Caco-2 (cell line): ENCODE measurements around the gene HTRA3. TPM values are rescaled to one million over a fixed set of nuclear protein-coding genes. Genes with fewer than 3 reads are reported as not detected.

ENCODE experiments used
- BruUV-seq: library from RNA; stranded (reverse); fragments of 400-500 nt; replicated peaks from 2 replicates; lab custom pipeline; 2021; lab: Mats Ljungman, UMichigan
- CTCF ChIA-PET: fragments of 300-600 bp; sonication (Branson Sonifier 250); formaldehyde crosslinking; loops from one replicate; lab custom pipeline; 2022; ENCODE audit warnings: antibody characterized with exemption; lab: Charles Lee
- POLR2A ChIA-PET: fragments of 300-600 bp; sonication (Branson Sonifier 250); formaldehyde crosslinking; loops from one replicate; lab custom pipeline; 2022; ENCODE audit warnings: antibody characterized with exemption; lab: Charles Lee
- DNase-seq, 2 experiments: peaks; one replicate each; pipeline versions ENCODE4 v3.0.0 to v3.0.0-alpha.2; 2020 to 2022
- H3K27me3 ChIP-seq: replicated peaks from 2 replicates; pipeline ENCODE4 v1.6.0; 2011; ENCODE audit warnings: low read length; ENCODE audit not compliant: control insufficient read depth, insufficient read depth
- H3K36me3 ChIP-seq: 2 replicates; pipeline ENCODE4 v1.5.1; 2011; ENCODE audit warnings: low read length; ENCODE audit not compliant: control insufficient read depth, insufficient read depth
- H3K4me1 ChIP-seq: fragments of 250-450 bp; sonication (Bioruptor Pico); 2 replicates; pipeline ENCODE4 v1.5.1; 2020; ENCODE audit warnings: mild to moderate bottlenecking
- H3K4me3 ChIP-seq: 2 replicates; pipeline ENCODE4 v1.5.1; 2011; ENCODE audit warnings: low read depth, mild to moderate bottlenecking, control low read depth, low read length
- H3K9me3 ChIP-seq: fragments of 250-450 bp; sonication (Bioruptor Pico); 2 replicates; pipeline ENCODE4 v1.5.1; 2020; ENCODE audit warnings: mild to moderate bottlenecking, moderate library complexity
- H3K27ac Mint-ChIP-seq: one replicate; pipeline ENCODE4 v1.8.0; 2022; ENCODE audit warnings: mixed read lengths; ENCODE audit not compliant: unreplicated experiment
- H3K27me3 Mint-ChIP-seq: one replicate; pipeline ENCODE4 v1.8.0; 2022; ENCODE audit warnings: mixed read lengths; ENCODE audit not compliant: insufficient read depth, unreplicated experiment
- H3K36me3 Mint-ChIP-seq: one replicate; pipeline ENCODE4 v1.8.0; 2022; ENCODE audit warnings: mild to moderate bottlenecking, mixed read lengths; ENCODE audit not compliant: insufficient read depth, unreplicated experiment
- H3K4me1 Mint-ChIP-seq: one replicate; pipeline ENCODE4 v1.8.0; 2022; ENCODE audit warnings: low read depth, mixed read lengths; ENCODE audit not compliant: unreplicated experiment
- H3K4me3 Mint-ChIP-seq: one replicate; pipeline ENCODE4 v1.8.0; 2022; ENCODE audit warnings: mild to moderate bottlenecking, moderate library complexity, mixed read lengths; ENCODE audit not compliant: unreplicated experiment
- H3K9me3 Mint-ChIP-seq: one replicate; pipeline ENCODE4 v1.8.0; 2022; ENCODE audit warnings: mixed read lengths; ENCODE audit not compliant: unreplicated experiment
- CTCF ChIP-seq, 2 experiments: fragments of 200-600 bp in 1 of 2; IDR thresholded peaks; 1 replicate in 1 of 2; 2 replicates in 1 of 2; pipeline versions ENCODE4 v1.5.1 to v1.8.0; 2011 to 2022; ENCODE audit warnings: antibody characterized with exemption in 1 of 2, control low read depth in 1 of 2, inconsistent platforms in 1 of 2, low read depth in 1 of 2, low read length in 1 of 2, mild to moderate bottlenecking in 1 of 2, moderate library complexity in 1 of 2; ENCODE audit not compliant: insufficient read depth in 1 of 2, severe bottlenecking in 1 of 2, unreplicated experiment in 1 of 2
- intact Hi-C: fragments of 100-400 bp; cut with micrococcal nuclease; formaldehyde crosslinking; loops from one replicate; pipeline ENCODE4 v1.10.0; 2022; ENCODE audit not compliant: unreplicated experiment
- total RNA-seq: library from RNA; stranded (reverse); gene quantifications from 2 replicates; pipeline ENCODE4 v1.2.3, GENCODE V29; 2022

The HTRA3 gene
- total RNA-seq, 1 experiment from 2014 or later: 0.66 TPM

- Histone ChIP-seq H3K9me3 (no peaks in the 10 kb centered on the region), H3K27me3 (no peaks in the 10 kb centered on the region; the same call in 1 of the 2 replicates), H3K4me3 (no peak overlapping the region), H3K36me3 (no peaks in the 10 kb centered on the region), H3K4me1 (peaks cover 5% of the 10 kb centered on the region)
- no peaks in the 10 kb centered on the region for H3K9me3 Mint-ChIP-seq
- H3K27ac Mint-ChIP-seq: no peak overlapping the region
- no TSS peak for BruUV-seq
- H3K4me1 Mint-ChIP-seq: peaks cover 6% of the 10 kb centered on the region
- H3K36me3 Mint-ChIP-seq: no peaks in the 10 kb centered on the region
- ChIA-PET CTCF (no interaction called here), POLR2A (no interaction called here)
- TF ChIP-seq CTCF (IDR thresholded peaks at IDR 0.05; ENCODE audit: insufficient read depth in 1 of 2, low read depth in 1 of 2, low read length in 1 of 2, severe bottlenecking in 1 of 2, unreplicated experiment in 1 of 2): no peak
- H3K27me3 Mint-ChIP-seq: peaks cover 3% of the 10 kb centered on the region
- H3K4me3 Mint-ChIP-seq: no peak overlapping the region
- intact Hi-C loops: no loop called here
- no peak for DNase-seq
These were observed 1.6 kb downstream of the HTRA3 start for GRCh38 chr4:8270912-8271815.

GRCh38 chr4:8271821-8272220 is 2.3 kb downstream of the HTRA3 start:
- no TSS peak for BruUV-seq
- TF ChIP-seq CTCF (IDR thresholded peaks at IDR 0.05; ENCODE audit: insufficient read depth in 1 of 2, low read depth in 1 of 2, low read length in 1 of 2, severe bottlenecking in 1 of 2, unreplicated experiment in 1 of 2): no peak
- H3K27me3 Mint-ChIP-seq: peaks cover 3% of the 10 kb centered on the region
- no peaks in the 10 kb centered on the region for H3K9me3 Mint-ChIP-seq
- ChIA-PET POLR2A (no interaction called here), CTCF (no interaction called here)
- intact Hi-C loops: no loop called here
- H3K4me3 ChIP-seq: no peak overlapping the region
- H3K4me3 Mint-ChIP-seq: no peak overlapping the region
- H3K36me3 Mint-ChIP-seq: no peaks in the 10 kb centered on the region
- H3K36me3 ChIP-seq: no peaks in the 10 kb centered on the region
- H3K27me3 ChIP-seq: no peaks in the 10 kb centered on the region; the same call in 1 of the 2 replicates
- H3K27ac Mint-ChIP-seq: no peak overlapping the region
- H3K4me1 ChIP-seq: peaks cover 5% of the 10 kb centered on the region
- no peaks in the 10 kb centered on the region for H3K9me3 ChIP-seq
- H3K4me1 Mint-ChIP-seq: peaks cover 2% of the 10 kb centered on the region
- no peak for DNase-seq

GRCh38 chr4:8272472-8273428 is 3.2 kb downstream of the HTRA3 start:
- H3K9me3 Mint-ChIP-seq: no peaks in the 10 kb centered on the region
- H3K27ac Mint-ChIP-seq: no peak overlapping the region
- no peaks in the 10 kb centered on the region for H3K9me3 ChIP-seq
- no peak for TF ChIP-seq CTCF (IDR thresholded peaks at IDR 0.05; ENCODE audit: insufficient read depth in 1 of 2, low read depth in 1 of 2, low read length in 1 of 2, severe bottlenecking in 1 of 2, unreplicated experiment in 1 of 2)
- ChIA-PET CTCF (no interaction called here), POLR2A (no interaction called here)
- H3K4me1 Mint-ChIP-seq: no peaks in the 10 kb centered on the region
- no peak overlapping the region for H3K4me3 Mint-ChIP-seq
- peaks cover 5% of the 10 kb centered on the region for H3K4me1 ChIP-seq
- no TSS peak for BruUV-seq
- H3K36me3 ChIP-seq: no peaks in the 10 kb centered on the region
- no peak for DNase-seq
- no peaks in the 10 kb centered on the region for H3K36me3 Mint-ChIP-seq
- no peak overlapping the region for H3K4me3 ChIP-seq
- H3K27me3 ChIP-seq: no peaks in the 10 kb centered on the region; the same call in 1 of the 2 replicates
- intact Hi-C loops: no loop called here
- H3K27me3 Mint-ChIP-seq: peaks cover 3% of the 10 kb centered on the region
